Measurements from ENCODE around the gene SNRPB.
"Not testable (repeated sequence)": the region's sequence is repeated elsewhere in the genome, so short reads cannot be mapped to it uniquely, and the experiment has no call there.

SNRPB gene
- long read RNA-seq, donor 1, transcript SNRPB-202 (7 exons, 1,008 nt), result minor isoform, 49 of 335 reads
- long read RNA-seq, donor 1, transcript SNRPB-201 (7 exons, 1,154 nt), result major isoform, 117 of 335 reads
- long read RNA-seq, donor 1, partial matches to known transcripts, result 162 of 335 reads
- long read RNA-seq, donor 1, other reads (novel, unspliced or antisense), result 5 of 335 reads
- long read RNA-seq, donor 2, transcript SNRPB-202 (7 exons, 1,008 nt), result minor isoform, 34 of 132 reads
- long read RNA-seq, donor 2, transcript SNRPB-201 (7 exons, 1,154 nt), result major isoform, 43 of 132 reads
- long read RNA-seq, donor 2, partial matches to known transcripts, result 55 of 132 reads
- long read RNA-seq, donor 2, other reads (novel, unspliced or antisense), result 0 of 132 reads
- long read RNA-seq, donor 3, transcript SNRPB-201 (7 exons, 1,154 nt), result major isoform, 32 of 85 reads
- long read RNA-seq, donor 3, transcript SNRPB-202 (7 exons, 1,008 nt), result minor isoform, 10 of 85 reads
- long read RNA-seq, donor 3, partial matches to known transcripts, result 43 of 85 reads
- long read RNA-seq, donor 3, other reads (novel, unspliced or antisense), result 0 of 85 reads
- long read RNA-seq, donor 4, transcript SNRPB-202 (7 exons, 1,008 nt), result minor isoform, 30 of 180 reads
- long read RNA-seq, donor 4, transcript SNRPB-201 (7 exons, 1,154 nt), result major isoform, 57 of 180 reads
- long read RNA-seq, donor 4, partial matches to known transcripts, result 84 of 180 reads
- long read RNA-seq, donor 4, other reads (novel, unspliced or antisense), result 7 of 180 reads
- long read RNA-seq, donor 5, transcript SNRPB-202 (7 exons, 1,008 nt), result minor isoform, 39 of 295 reads
- long read RNA-seq, donor 5, transcript SNRPB-201 (7 exons, 1,154 nt), result major isoform, 112 of 295 reads
- long read RNA-seq, donor 5, partial matches to known transcripts, result 143 of 295 reads
- long read RNA-seq, donor 5, other reads (novel, unspliced or antisense), result 0 of 295 reads
- long read RNA-seq, donor 6, transcript SNRPB-201 (7 exons, 1,154 nt), result major isoform, 62 of 182 reads
- long read RNA-seq, donor 6, transcript SNRPB-202 (7 exons, 1,008 nt), result minor isoform, 37 of 182 reads
- long read RNA-seq, donor 6, partial matches to known transcripts, result 74 of 182 reads
- long read RNA-seq, donor 6, other reads (novel, unspliced or antisense), result 8 of 182 reads
- long read RNA-seq, donor 7, transcript SNRPB-202 (7 exons, 1,008 nt), result minor isoform, 56 of 339 reads
- long read RNA-seq, donor 7, transcript SNRPB-201 (7 exons, 1,154 nt), result major isoform, 123 of 339 reads
- long read RNA-seq, donor 7, partial matches to known transcripts, result 149 of 339 reads
- long read RNA-seq, donor 7, other reads (novel, unspliced or antisense), result 10 of 339 reads
- long read RNA-seq, donor 8, transcript SNRPB-201 (7 exons, 1,154 nt), result major isoform, 100 of 202 reads
- long read RNA-seq, donor 8, transcript SNRPB-202 (7 exons, 1,008 nt), result minor isoform, 32 of 202 reads
- long read RNA-seq, donor 8, partial matches to known transcripts, result 63 of 202 reads
- long read RNA-seq, donor 8, other reads (novel, unspliced or antisense), result 6 of 202 reads

DNA sequence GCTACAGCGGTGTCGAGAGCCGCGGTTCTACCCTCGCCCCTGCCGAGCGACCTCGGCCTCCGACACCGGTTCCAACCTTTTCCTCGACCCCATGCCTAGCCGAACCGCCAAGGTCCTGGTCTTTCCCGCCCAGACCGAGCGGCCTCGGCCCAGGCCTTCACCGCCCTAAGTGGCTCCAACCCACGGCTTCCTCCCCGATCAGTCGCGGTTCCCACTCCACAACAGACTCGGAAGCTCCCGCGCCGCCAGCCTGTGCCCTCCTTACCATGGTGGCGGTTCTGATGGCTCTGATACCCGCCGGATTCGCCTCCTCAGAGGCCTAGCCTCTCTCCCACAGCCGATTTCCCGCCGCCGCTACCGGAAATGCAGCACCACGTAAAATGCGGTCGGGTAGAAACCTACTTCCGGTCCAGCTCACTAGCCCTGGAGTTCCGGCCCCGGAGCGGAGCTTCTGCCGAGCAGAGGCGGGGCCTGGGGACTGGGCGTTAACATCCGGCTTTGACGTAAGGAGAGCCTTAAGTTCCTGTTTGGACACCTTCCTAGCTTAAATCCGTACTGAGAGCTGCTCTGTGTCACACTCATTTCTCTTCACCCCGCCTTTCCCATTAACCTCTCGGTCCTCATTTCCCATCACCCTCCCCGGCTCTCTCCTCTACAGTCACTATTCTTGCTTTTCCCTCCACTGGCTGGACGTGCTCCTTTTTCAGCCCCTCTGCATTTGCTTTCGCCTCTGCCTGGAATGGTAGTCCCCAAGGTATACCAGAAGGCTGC, at the start of gene SNRPB:
Gene SNRPB (minus strand): TSS at position 367 of the 771 bp plus-strand sequence. CDS start 99 bp downstream, at position 268.
- DNase-seq, result peak; percentile 97

GRCh38 chr20:2519115-2519809, 48.7 kb upstream of the SNRPB start:
- DNase-seq, result no peak

GRCh38 chr20:2518558-2518957, 48.0 kb upstream of the SNRPB start:
- no peak for DNase-seq

DNA sequence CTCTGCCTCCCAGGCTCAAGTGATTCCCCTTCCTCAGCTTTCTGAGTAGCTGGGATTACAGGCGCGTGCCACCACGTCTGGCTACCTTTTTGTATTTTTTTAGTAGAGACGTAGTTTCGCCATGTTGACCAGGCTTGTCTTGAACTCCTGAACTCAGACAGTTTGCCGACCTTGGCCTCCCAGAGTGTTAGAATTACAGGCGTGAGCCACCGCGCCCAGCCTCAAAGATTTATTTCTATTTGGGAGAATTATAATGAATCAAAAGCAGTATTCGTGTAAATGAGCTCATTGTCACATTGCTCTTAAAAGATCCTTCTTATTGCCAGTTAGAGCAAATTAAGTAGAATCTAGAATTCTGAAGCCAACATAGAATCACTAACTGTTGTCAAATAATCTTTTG, 47.5 kb upstream of the SNRPB start:
- no peak for DNase-seq

- no peak for DNase-seq
These were observed 45.8 kb upstream of the SNRPB start for GRCh38 chr20:2516399-2516798.

DNA sequence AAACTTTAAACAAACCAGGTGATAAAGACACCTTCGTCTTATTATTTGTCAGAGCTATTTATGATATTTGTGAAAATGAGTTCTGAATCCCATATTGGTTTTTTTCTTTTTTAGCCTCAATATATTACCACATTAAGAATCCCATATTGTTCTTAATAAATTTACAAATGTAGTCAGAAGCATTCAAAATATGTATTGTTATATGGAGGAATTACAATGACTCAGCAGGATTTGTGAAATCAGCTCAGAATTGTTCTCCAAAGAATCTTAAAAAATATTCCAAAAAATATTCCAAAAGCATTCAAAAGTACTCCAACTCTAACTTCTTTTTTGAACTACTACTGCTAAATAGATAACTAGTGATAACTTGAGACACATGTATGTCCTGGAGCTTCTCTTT, 44.6 kb upstream of the SNRPB start:
- no peak for DNase-seq

GRCh38 chr20:2509794-2510193, 39.2 kb upstream of the SNRPB start:
- DNase-seq, result no peak

GRCh38 chr20:2509468-2509781, 38.8 kb upstream of the SNRPB start:
- no peak for DNase-seq

- DNase-seq, result peak; percentile 98
These were observed 38.3 kb upstream of the SNRPB start, which contains the start of gene ZNF343 for GRCh38 chr20:2508631-2509467. TSS of gene ZNF343 (minus strand) at chr20:2508915. CDS start at chr20:2493895, 15,020 bp downstream.

GRCh38 chr20:2507875-2508630, 37.5 kb upstream of the SNRPB start:
- DNase-seq, result no peak

DNA sequence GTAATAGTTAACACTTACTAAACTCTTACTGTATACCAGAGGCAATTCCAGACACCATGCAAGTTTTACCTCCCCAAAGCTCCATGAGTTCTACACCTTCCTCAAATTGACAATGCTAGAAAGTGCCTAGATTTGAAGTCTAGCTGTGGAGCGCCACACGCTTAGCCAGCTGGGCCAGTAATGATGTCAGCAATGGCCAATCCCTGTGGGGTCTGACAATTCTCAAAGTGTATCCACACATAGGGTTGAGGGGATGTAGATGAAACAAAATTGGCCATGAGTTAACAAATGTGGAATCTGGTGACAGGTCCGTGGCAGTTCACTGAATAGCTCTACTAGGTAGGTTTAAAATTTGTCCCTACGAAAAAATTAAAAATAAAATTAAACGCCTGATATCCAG, 36.9 kb upstream of the SNRPB start:
- no peak for DNase-seq

DNA sequence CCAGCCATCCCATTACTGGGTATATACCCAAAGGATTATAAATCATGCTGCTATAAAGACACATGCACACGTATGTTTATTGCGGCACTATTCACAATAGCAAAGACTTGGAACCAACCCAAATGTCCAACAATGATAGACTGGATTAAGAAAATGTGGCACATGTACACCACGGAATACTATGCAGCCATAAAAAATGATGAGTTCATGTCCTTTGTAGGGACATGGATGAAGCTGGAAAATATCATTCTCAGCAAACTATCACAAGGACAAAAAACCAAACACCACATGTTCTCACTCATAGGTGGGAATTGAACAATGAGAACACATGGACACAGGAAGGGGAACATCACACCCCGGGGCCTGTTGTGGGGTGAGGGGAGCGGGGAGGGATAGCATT, 35.8 kb upstream of the SNRPB start:
- not testable (repeated sequence) for DNase-seq

DNA sequence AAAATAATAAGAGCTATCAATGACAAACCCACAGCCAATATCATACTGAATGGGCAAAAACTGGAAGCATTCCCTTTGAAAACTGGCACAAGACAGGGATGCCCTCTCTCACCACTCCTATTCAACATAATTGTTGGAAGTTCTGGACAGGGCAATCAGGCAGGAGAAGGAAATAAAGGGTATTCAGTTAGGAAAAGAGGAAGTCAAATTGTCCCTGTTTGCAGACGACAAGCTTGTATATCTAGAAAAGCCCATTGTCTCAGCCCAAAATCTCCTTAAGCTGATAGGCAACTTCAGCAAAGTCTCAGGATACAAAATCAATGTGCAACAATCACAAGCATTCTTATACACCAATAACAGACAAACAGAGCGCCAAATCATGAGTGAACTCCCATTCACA, 34.2 kb upstream of the SNRPB start:
- not testable (repeated sequence) for DNase-seq

DNA sequence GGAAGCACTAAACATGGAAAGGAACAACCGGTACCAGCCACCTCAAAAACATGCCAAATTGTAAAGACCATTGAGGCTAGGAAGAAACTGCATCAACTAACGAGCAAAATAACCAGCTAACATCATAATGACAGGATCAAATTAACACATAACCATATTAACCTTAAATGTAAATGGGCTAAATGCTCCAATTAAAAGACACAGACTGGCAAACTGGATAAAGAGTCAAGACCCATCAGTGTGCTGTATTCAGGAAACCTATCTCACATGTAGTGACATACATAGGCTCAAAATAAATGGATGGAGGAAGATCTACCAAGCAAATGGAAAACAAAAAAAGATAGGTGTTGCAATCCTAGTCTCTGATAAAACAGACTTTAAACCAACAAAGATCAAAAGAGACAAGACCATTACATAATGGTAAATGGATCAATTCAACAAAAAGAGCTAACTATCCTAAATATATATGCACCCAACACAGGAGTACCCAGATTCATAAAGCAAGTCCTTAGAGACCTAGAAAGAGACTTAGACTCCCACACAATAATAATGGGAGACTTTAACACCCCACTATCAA, 32.3 kb upstream of the SNRPB start:
- not testable (repeated sequence) for DNase-seq

- DNase-seq, result no peak
These were observed 15.1 kb upstream of the SNRPB start for GRCh38 chr20:2485661-2486060.

DNA sequence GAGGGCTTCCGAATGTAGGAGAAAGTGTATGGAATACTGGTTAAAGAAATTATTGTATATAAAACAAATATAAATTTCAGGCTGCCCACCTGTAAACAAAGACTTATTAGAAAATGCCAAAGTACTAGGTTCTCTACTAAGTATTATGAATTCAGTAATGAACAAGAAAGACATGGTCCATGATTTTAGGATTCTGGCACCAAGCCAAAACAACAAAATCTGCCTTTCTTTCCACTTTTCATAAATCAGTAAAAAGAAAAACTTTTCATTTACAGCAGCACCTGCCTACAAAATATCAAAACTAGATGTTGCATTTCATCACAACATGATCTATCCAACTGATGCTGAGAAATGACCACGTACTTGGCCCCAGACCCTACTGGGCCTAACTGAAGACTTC, 14.5 kb upstream of the SNRPB start:
- no peak for DNase-seq

DNA sequence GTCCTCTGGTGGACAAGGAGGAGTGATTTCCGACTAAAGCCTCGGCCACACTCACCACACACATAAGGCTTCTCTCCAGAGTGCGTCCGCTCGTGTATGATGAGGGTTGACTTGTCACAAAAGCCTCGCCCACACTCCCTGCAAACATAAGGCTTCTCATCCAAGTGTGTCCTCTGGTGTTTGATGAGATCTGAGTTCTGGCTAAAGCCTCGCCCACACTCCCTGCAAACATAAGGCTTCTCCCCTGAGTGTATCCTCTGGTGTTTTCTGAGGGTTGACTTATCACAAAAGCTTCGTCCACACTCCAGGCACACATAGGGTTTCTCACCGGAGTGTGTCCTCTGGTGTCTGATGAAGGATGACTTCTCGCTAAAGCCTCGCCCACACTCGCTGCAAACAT, 12.9 kb upstream of the SNRPB start:
- no peak for DNase-seq

DNA sequence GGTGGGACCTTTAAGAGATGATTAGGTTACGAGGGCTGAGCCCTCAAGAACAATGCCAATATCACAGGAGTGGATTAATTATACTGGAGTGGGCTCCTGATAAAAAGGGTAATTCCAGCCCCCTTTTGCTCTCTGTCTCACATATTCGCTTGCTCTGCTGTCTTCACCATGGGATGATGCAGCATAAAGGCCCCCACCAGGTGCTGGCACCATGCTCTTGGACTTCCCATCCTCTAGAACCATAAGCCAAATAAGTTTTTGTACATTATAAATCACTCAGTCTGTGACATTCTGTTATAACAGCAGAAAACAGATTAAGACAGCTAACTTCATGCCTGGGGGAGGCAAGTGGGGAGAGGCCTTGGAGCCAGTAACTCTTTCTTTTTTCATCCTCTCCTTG, 9.8 kb upstream of the SNRPB start:
- no peak for DNase-seq

Data from right kidney (tissue), 9 donors.